ENCODE measurements around the gene F13A1. TPM values are rescaled to one million over a fixed set of nuclear protein-coding genes. Genes with fewer than 3 reads are reported as not detected.

F13A1 gene
- total and polyA plus RNA-seq, 2 of the 8 experiments (the other 6 are each of a cell fraction or from before 2014, with no cell fraction given): 0.57 to 1.5 TPM

- no peak for TF ChIP-seq BACH1 (IDR thresholded peaks at IDR 0.05; ENCODE audit: low read length)
- TF ChIP-seq CTBP2 (IDR thresholded peaks at IDR 0.05; ENCODE audit: borderline replicate concordance, insufficient read depth, insufficient read length, low read length): no peak
- TF ChIP-seq SRF (IDR thresholded peaks at IDR 0.05; ENCODE audit: low read depth, low read length): no peak
- TF ChIP-seq GTF2F1 (IDR thresholded peaks at IDR 0.05; ENCODE audit: borderline replicate concordance, low read depth, low read length): no peak
- TF ChIP-seq TEAD4 (IDR thresholded peaks at IDR 0.05; ENCODE audit: low read depth, low read length): no peak
- TF ChIP-seq FOSL1 (IDR thresholded peaks at IDR 0.05; ENCODE audit: insufficient read depth, low read depth, low read length): no peak
- TF ChIP-seq SP4 (IDR thresholded peaks at IDR 0.05; ENCODE audit: low read length): no peak
Measured at GRCh38 chr6:6244624-6245023, 75.8 kb downstream of the F13A1 start (continued).

Data from H1 (cell line).